CD4-positive, alpha-beta T cell treated with Interleukin-1 beta for 1 hour (primary cell): ENCODE results near the gene CRB3.
A peak's percentile ranks its signal among the peaks of the same experiment; 100 is the strongest.

ENCODE experiments used
- DNase-seq, 2 donors: peaks; one replicate each; pipeline ENCODE4 v3.0.0-alpha.2; 2020 to 2022

Gene CRB3

DNA sequence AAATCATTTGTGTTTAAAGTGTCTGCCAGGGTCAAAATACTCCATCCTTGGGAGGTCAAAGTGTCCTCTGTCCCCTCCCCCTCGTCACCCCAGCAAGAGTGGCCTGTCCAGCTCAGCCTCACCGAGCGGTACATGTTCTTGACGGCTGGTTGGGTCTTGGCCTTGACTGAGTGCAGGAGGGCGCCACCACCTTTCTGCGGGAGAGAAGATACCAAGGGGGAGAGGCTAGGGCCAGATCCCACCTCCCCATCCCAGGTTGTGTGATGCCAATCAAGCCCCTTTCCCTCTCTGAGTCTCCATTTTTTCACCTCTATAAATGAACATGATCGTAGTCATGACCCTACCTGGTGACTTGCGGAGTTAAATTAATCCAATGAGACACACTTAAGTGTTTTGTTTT, 6.1 kb downstream of the CRB3 start:
- no peak for DNase-seq

DNA sequence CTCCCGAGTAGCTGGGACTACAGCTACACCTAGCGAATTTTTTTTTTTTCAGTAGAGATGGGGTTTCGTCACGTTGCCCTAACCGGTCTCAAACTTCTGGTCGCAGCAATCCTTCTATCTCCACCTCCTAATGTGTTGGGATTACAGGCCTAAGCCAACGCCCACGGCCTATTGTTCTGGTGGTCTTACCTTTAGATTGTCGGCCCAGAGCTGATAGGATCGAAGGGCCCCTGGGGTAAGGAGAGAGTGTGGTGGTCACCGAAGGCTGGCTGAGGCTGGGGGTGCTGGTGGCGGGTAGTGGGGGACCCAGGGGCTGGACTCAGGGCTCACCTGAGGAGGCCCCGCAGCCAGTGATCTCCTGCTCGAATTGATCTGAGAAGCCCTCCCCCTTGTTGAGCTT, 7.0 kb downstream of the CRB3 start:
- no peak for DNase-seq

DNA sequence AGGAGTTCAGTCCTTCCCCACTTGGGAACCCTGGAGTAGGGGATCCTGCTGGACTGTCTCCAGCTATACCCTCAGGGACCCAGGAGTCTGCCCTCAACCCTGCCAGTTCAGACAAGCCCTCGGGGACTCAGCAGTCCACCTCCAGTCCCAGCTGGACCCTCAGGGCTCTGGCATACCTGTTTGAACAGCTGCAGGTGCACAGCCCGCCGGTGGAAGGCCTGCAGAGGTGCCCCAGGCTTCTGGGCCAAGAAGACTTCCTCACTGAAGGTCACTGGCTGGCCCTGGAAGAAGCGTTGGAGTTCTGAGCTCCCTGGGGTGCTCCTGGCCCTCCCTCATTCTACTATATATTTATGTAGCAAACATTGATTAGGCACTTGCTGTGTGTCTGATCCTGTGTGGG, 8.6 kb downstream of the CRB3 start:
- no peak for DNase-seq

DNA sequence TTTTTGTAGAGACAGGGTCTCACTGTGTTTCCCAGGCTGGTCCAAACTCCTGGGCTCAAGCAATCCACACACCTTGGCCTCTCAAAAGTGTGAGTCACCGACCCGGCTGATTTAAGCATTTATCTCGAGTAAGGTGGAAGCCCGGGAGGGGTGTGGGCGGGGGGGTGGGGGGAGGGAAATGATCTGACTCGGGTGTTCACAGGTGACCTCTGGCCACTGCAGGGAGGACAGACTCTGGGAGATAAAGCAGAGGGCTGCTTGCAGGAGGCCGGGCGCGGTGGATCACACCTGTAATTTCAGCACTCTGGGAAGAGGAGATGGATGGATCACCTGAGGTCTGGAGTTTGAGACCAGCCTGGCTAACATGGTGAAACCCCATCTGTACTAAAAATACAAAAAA, 9.6 kb downstream of the CRB3 start:
- no peak for DNase-seq

DNA sequence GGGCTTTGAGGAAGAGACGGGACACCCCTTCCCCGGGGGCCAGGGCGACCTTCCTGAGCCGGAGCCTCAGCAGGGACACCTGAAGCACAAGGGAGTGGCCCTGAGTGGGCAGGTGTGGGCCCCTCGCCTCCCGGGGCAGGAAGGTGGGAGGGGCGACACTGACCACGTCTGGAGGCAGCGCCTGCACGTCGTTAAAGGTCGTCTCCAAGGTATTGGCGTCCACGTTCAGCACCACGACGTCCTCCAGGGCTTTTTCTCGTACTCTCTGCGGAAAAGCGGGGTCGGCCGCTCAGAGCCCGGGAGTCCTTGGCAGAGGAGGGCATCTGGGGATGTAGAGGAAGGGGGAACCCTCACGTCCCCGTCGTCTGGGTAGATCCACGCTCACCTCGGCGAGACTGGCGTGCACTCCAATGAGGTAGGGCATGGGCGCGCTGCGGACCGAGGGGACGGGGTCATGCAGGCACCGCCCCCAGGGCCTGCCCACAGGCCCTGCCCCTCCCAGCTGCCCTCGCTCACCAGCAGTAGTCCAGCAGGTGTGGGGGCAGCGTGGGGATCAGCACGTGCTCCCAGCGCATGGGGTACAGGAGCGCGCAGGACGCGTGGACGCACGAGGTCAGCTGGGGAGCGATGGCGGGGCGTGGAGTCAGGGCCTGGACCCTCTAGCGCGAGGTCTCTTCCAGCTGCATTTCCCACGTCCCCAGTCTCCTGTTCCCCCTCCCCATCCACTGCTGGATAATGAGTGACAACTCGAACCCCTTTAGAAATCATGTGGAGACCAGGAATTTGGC, 11.4 kb downstream of the CRB3 start:
- no peak for DNase-seq

DNA sequence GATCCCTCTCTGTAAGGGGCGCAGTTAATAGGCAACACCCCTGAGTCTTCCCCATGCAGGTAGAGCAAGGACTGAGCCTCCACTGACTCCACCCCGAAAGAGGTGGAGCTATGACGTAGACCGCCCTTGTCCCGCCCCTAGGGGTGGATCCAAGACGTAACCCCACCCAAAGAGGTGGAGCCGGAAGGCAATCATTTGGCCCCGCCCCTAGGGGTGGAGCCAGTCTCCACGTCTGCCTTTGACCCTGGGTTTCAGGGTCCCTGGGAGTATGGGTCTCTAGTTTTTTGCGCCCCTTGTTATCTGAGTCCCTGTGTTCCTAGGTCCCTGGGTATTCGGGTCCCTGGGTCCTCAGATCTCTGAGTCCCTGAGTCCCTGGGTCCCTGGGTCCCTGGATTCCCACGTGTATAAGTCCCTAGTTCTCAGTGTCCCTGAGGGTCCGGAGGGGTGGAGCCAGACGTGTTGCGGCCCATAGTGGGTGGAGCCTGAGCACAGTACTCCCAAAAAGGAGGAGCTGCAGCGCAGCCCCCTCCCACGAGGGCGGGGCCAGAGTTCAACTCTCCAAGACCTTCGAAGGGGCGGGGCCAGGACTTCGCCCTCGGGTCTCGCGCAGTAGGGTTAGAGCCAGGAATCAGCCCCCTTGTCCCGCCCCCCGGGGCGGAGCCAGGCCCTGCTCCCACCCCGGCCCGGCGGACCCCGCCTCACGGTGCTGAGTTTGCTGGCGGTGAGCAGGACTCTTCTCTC, 12.3 kb downstream of the CRB3 start:
- peak; percentile 54 to 72 for DNase-seq

DNA sequence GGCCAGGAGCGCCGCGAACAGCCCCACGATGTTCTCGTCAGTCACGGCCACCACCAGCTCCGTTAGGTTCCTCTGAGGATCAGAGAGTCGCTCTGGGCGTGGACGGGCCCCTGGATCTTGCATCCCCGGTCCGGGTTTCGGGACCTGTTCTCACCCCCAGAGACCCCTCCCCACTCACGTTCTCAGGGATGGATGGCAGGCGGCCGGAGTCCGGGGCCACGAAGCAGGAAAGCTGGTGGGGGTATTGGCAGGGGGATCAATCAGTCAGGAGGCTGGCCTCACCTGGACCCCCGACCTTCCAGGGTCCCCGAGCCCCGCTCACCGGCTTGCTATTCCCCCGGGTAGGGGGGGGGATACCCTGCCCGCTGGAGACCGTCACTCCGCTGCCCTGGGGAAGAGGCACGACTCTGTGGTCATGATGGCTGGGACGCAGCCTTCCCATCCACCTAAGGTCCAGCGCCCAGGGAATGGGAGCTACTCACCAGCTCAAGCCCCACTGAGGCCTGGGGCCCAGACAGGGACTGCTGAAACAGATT, 12.9 kb downstream of the CRB3 start:
- DNase-seq = no peak

DNA sequence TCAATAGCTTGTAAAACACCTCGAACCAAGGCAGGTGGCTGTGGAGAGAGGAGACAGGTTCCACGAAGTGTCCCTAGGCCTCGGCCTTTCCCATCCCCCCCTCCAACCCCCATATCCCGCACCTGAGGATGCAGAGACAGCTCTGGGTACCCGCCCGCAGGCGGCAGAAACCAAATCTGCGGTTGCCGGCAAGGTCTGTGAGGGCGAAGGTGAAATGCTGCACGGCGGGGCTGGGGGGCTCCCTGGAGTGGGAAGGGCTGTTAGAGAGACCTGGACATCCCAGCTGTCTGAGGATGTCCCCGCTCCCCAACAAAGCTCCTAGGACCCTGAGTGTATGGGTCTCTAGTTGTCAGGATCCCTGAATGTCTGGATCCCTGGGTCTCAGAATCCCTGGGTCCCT, 14.7 kb downstream of the CRB3 start:
- DNase-seq = no peak

DNA sequence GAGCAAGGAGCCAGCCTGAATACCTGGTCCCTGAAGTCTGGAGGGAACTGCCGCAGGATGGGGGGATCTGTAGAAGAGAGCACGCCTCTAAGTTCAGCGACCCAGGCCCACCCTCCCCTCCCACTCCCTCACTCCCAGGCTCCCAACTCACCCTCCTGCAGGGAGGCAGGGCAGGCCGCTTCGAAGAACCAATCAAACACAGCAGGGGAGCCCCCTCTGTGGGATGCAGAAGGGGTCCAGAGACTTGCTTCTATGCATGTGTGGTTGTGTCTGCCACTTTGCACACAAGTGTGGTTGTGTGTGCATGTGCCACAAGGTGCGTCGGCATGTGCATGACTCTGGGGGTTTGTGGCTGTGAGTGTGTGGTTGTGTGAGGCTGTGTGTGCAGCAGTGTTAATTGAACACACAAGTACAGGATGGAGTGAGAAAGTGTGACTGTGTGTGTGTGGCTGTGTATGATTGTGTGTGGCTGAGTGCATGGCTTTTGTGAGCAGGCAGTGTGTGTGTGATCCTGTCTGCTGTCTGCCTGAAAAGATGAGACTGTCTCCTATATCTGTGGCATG, 15.8 kb downstream of the CRB3 start:
- no peak for DNase-seq

DNA sequence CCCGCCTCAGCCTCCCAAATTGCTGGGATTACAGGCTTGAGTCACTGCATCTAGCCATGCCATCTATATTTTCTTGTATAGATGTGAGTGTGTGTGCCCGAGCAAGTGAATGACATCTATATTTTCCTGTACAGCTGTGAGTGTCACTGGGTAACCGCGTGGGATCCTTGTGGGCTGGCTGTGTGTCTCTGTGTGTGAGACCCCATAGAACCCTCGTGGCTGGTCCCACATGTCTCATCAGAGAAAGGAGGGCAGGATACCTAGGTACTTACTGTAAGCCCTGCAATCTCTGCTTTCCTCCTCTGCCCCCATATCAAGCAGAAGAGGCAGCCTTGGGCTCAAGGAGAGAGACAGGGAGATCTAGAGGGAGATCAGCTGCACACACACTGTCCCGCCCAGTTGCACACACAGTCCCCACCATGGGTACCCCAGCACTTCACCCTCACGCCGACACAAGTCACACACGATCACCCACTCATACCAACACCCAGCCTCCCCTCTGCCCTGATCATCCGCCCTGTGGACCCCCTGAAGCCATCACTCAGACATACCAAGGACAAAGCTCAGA, 16.9 kb downstream of the CRB3 start:
- DNase-seq = peak; percentile 23 to 30

DNA sequence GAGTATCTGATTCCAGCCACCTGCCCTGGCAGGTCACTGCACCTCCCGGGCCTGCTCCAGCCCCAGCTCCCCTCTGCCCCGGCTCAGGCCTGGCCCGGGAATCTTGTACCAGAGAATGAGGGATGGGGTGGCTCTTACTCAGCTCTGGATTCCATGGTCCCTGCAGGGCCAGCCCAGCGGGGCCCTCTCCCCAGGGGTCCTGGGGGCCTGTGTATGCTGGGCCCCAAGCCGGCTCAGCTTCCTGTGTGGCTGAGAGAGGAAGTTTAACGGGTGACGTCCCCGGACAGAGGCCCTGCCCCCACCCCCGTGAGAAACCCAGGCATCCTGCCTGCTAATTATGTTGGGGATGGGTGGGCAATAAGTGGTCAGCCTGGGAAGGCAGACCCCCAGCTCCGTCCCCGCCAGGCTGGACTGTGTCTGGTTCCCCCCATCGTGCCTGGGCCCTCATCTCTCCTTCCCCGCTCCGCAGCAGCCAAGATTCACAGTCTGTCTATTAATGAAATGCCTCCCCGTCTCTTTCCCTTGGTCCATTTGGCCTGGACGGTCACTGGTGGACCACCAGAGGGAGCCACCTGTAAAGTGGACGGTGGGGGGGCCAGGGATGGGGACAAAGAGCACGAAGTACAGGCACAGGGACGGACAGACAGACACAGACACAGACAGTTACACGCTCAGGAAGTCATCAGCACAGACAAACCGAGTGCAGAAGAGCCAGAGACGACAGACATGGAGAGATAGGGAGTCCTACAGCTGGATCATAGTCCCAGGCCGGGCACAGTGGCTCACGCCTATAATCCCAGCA, 17.7 kb downstream of the CRB3 start, which contains the start of gene DENND1C:
TSS of gene DENND1C (minus strand) at position 247 of the 802 bp plus-strand sequence. CDS start at position 155, 92 bp downstream.
- peak; percentile 78 to 81 for DNase-seq

DNA sequence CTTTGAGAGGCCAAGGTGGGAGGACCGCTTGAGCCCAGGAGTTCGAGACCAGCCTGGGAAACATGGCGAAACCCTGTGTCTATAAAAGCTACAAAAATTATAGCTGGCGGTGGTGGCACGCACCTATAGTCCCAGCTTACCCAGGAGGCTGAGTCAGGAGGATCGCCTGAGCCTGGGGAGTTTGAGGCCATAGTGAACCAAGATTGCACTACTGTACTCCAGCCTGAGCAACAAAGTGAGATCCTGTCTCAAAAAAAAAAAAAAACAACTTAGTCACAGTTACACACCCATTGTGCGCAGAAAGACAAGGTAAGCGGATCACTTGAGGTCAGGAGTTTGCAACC, 18.2 kb downstream of the CRB3 start:
- DNase-seq = no peak

DNA sequence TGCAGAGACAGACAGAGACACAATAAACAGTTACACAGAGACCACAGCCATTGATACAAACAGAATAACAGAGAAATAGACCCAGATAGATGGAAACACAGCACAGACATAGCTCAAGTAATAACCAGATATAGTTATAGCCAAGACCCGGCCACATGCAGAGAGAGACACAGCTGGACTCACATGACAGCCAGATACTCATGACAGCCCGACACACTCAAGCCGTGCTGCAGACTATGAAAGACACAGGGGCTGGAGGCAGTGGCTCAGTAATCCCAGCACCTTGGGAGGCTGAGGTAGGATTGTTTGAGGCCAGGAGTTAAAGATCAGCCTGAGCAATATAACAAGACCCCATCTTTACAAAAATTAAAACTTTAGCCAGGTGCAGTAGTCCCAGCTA, 19.2 kb downstream of the CRB3 start:
- DNase-seq = no peak

DNA sequence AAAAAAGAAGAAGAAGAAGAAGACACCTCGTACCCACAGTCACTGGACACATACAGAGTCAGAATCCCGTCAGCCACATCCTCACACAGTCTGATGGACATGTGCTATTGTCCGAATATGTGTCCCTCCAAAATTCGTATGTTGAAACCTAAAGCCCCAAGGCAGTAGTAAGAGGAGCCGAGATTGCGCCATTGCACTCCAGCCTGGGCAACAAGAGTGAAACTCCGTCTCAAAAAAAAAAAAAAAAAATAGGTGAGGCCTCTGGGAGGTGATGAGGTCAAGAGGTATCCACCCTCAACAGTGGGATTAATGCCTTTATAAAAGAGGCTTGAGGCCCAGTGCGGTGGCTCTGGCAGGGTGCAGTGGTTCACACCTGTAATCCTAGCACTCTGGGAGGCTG, 20.2 kb downstream of the CRB3 start:
- DNase-seq = no peak

DNA sequence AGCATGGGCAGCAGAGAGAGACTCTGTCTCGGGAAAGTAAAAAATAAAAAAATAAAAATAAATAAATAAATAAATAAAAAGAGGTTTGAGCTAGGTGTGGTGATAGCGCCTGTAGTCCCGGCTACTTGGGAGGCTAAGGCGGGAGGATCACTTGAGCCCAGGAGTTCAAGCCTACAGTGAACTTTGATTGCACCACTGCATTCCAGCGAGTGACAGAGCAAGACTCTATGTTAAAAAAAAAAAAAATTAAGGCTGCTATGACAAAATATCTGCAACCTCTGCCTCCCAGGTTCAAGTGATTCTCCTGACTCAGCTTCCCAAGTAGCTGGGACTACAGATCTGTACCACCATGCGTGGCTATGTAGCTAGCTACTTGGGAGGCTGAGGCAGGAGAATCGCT, 20.8 kb downstream of the CRB3 start:
- DNase-seq = no peak

DNA sequence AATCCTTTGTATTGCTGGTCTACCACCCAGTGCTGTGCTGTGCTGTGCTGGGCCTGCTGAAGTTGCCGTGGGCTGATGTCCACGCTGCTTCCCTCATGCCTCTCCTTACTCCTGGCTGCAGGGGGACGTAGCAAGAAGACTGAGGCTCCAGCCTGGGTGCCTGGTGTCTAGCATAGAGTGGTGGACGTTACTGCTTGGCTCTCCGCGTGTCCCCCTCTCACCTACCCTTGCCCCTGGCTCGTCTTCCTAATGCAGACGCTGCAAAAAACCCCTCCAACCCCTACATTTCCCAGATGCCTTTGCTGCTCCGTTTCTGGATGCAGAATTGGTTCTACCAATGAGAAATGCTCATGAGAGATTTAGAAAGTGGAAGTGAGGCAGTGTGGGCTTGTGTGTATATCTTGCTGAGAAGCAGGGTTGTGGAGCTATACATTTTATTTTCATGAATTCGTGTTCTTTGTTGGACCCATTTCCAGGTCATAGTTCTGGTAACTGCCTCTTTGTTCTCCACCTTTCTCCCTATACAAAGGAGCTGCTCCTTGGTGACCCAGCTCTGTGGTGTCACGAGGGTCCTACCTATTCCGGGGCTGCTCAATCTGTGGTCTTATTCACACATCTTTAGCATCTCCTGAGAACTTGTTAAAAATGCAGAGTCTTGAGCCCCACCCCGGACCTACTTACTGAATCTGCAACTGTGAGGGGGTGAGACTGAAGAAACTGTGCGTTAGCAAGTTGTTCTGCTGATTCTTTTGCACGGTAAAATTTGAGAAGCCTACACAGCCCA, 25.4 kb downstream of the CRB3 start:
- DNase-seq = peak in 1 of 2 donors; percentile 37

DNA sequence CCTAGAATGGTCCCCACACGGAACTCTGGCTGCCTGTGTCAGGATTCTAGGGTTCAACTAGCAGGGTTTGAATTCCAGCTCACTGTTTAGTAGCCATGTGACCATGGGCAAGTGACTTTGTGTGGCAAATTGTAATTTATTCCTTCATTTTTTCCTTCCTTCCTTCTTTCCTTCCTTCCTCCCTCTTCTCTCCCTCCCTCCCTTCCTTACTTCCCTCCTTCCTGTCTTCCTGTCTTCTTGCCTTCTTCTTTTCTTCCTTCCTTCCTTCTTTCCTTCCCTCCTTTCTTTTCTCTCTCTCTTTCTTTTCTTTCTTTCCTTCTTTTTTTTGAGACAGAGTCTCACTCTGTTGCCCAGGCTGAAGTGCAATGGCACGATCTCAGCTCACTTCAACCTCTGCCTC, 26.1 kb downstream of the CRB3 start:
- DNase-seq = no peak

DNA sequence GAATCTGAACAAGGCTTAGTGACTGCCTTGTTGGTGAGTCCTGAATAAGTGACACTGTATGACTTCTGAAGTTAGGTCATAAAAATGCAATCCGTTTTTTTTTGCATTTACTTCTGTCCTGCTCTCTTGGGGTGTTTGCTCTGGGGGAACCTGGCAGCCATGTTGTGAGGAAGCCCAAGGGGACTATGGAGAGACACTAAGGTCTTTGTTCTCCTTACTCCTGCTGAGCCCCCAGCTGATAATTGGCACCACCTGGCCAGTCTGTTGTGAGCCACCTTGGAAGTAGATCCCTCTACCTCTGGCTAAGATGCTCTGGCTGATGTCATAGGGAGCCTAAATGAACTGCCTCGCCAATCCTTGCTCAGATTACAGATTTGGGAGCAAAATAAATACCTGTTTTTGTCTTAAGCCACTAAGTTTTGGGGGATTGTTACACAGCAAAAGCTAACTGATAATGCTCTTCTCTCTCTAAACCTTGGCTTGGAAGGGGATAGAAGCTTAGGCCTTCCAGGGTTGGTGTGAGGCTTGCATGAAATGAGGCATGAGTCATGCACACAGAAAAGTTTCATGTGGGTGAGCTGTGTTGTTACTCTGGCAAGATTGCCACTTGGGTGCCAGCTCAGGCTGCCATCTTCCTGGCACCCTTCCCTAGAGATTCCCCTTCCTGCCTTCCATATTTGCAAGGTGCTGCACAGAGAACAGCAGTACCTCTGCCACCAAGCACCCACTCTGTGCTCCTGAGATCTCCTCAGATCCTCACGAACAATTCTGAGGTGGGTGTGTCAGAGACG, 27.9 kb downstream of the CRB3 start:
- no peak for DNase-seq

DNA sequence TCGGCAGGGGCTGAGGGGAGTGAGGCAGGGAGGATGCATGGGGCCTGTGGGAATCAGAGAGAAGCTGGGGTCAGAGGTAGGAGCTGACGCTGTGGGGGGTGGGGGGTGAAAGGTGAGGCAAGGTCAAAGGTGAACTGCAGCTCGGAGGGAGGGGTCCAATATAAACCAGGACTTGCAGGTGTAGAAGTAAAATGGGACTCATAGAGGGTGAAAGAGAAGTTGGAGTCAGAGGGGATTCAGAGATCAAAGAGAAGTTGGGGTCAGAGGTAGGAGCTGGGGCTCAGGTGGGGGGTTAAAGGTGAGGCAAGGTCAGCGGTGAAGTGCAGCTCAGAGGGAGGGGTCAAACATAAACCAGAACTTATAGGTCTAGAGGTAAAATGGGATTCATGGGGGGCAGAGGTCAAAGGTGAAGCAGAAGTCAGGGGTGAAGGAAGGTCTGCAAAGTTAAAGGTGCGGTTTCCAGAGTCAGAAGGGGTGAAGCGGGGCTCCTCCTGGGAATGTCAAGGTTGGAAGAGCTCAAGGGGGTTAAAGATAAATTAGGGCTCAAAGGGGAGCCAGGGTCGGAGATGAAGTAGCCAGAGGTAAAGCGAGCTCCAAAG, 30.5 kb downstream of the CRB3 start:
- DNase-seq = no peak

DNA sequence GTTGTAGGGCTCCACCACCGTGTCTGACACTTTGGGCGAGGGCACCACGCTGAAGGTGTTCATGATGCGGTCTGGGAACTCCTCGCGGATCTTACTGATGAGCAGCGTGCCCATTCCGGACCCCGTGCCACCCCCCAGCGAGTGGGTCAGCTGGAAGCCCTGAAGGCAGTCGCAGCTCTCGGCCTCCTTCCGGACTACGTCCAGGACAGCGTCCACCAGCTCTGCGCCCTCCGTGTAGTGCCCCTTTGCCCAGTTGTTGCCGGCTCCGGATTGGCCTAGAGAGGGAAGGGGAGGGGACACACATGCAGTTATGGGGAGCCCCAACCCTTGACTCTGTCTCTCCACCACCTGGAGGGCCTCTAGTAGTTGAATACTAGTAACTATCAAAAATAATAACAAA, 31.9 kb downstream of the CRB3 start:
- DNase-seq = no peak
